CD4-positive, alpha-beta T cell treated with Interleukin-17A for 1 hour (primary cell): ENCODE results near the gene BCL2.
A peak's percentile ranks its signal among the peaks of the same experiment; 100 is the strongest.

ENCODE experiments used
- DNase-seq: peaks from one replicate; pipeline ENCODE4 v3.0.0-alpha.2; 2020

BCL2 gene

DNA sequence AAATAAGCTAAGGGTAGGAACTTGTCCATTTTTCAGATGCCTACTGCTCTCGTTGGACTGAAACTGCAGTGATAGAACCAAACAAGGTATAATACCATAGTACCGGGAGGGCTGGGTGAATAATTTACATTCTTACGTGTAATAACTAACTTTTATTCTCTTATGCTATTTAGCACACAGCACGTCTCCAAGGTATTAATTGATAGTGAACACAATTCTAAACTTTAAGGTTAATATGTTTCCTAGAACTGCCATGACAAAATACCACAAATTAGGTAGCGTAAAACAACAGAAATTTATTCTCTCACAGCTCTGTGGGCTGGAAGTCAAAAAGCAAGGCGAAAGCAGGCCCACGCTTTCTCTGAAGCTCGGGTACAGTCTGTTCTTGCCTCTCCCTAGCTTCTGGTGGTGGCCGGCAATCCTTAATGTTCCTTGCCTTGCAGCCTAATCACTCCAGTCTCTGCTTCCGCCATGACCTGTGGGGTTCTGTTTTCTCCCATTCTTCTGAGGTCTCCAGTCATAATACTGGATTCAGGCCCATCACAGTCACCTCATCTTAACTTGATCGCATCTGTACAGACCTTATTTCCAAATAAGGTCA is 5.6 kb upstream of the BCL2 start:
- DNase-seq, result no peak

DNA sequence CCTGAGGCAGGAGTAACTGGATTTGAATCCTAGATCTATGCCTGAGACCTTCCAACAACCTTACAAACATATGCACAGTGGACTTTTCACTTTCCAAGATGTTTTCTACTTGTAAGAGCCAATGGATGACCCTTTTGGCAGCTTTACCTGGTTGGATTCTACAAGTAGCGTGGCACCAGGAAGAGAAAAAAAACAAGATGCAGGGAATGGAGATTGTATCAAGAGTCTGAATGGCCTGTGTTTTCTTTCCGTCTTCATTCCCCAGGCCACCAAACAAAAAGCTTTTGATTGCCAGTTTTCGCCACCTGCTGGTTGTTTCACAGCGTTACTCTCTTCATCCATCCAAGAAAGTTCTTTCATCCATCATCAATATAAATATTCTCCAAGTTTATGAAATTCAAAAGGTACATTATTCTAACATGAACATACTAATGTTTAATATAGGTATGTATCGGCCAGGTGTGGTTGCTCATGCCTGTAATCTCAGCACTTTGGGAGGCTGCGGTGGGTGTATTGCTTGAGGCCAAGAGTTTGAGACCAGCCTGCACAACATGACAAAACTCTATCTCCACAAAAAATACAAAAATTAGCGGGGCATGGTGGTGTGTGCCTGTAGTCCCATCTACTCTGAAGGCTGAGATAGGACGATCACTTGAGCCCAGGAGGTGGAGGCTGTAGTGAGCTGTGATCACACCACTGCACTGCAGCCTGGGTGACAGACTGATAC is 3.5 kb upstream of the BCL2 start:
- DNase-seq, result peak; percentile 75

DNA sequence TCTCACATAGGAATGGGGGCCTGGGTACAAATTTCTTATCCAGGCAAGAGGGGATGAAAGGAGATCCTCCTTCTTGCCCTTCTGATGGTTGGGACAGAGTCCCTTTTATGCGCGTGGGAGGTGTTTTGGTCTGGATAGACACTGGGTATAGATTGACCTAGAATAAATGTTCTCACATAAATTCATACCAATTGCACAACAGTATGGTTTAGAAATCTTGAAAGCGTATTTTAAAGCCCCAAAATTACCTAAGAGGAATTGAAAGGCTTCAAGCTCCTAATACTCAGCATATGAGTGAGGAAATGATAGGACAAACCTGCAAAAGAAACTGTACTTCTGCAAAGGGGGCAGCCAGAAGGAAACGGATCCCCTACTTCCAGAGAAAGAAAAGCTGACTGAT is 2.6 kb upstream of the BCL2 start:
- DNase-seq, result no peak

DNA sequence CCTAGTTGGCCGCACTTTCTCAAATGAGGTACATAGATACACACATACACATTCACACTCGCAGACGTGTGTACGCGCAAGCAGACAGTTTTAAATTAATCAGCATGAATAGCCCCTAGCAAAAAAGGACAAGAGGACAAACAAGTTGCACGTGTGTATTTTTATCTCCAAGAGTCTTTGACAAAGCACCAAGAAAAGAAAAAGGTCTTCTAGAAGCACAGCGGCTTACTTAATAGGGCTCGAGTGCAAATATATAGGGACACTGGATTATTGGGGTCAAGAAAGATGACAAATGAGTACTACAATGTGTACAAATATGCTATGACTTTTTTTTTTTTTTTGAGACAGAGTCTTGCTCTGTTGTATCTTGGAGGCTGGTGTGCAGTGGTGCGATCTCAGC is 1.7 kb upstream of the BCL2 start:
- DNase-seq, result no peak

DNA sequence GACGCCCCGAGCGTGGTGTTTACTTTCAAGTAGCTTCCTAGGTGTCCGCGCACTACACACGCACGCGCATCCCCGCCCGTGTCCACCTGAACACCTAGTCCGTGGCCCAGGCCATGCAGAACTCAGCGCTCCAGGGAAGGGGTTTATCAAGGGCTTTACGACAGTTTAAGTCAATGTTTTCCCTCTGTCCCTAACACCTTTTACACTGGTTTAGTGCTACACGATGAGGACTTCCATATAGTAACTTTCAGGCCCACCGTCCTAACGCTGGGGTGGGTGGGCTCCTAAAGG is 1.4 kb upstream of the BCL2 start:
- DNase-seq, result no peak

DNA sequence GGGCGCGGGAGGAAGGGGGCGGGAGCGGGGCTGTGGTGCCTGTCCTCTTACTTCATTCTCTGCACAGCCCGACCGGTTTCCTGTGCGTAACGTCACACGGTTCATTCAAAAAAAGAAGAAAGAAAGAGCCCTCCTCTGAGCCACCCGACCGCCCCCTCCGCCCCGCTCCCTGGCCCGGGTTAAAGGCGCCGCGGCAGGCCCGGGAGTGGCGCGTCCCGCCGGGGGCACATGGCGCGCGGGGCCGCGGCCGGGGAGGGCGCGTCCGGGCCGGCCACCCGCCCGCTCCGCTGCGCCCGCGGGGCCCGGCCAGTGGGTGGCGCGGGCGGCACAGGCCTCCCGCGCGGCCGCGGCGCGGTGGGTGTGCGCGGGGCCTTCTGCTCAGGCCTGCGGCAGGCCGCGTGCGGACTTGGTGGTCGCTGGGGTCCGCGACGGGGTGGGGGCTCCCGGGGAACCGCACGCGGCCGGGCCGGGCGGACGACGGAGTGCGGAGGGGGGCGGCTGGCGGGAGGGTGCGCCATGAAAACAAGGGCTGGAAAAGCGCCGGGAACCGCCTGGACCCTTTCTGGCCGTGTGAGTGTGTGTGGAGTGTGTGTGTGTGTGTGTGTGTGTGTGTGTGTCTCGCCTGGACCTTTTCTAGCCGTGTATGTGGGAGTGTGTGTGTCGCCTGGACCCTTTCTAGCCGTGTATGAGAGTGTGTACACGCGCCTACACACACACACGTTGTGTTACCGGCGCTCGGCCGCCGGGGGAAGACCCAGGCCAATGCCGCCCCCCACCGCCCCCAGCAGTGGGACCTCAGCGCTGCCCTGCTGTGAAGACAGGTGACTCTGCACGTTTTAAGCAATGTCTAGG is 780 bp upstream of the BCL2 start:
- peak; percentile 94 for DNase-seq

DNA sequence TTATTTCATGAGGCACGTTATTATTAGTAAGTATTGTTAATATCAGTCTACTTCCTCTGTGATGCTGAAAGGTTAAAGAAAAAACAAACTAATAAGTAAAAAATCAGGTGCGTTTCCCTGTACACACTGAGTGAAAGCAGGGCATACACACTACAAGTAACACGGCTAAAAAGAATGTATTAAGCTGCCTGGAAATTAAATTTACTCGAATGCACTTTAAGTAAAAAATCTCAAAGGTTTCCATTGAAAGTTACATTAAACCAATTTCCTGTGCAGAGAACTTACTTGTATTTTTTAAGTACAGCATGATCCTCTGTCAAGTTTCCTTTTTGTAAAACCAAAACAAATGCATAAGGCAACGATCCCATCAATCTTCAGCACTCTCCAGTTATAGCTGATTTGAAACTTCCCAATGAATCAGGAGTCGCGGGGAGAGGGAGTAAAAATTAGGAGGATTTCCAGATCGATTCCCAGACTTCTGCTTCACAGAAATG is 633 bp downstream of the BCL2 start:
- no peak for DNase-seq

DNA sequence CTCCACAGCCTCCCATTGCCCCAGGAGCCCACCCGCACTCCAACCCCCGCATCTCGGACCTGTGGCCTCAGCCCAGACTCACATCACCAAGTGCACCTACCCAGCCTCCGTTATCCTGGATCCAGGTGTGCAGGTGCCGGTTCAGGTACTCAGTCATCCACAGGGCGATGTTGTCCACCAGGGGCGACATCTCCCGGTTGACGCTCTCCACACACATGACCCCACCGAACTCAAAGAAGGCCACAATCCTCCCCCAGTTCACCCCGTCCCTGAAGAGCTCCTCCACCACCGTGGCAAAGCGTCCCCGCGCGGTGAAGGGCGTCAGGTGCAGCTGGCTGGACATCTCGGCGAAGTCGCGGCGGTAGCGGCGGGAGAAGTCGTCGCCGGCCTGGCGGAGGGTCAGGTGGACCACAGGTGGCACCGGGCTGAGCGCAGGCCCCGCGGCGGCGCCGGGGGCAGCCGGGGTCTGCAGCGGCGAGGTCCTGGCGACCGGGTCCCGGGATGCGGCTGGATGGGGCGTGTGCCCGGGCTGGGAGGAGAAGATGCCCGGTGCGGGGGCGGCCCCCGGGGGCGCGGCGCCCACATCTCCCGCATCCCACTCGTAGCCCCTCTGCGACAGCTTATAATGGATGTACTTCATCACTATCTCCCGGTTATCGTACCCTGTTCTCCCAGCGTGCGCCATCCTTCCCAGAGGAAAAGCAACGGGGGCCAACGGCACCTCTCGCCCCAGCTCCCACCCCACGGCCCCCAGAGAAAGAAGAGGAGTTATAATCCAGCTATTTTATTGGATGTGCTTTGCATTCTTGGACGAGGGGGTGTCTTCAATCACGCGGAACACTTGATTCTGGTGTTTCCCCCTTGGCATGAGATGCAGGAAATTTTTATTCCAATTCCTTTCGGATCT is 1.3 kb downstream of the BCL2 start:
- DNase-seq, result peak; percentile 90

DNA sequence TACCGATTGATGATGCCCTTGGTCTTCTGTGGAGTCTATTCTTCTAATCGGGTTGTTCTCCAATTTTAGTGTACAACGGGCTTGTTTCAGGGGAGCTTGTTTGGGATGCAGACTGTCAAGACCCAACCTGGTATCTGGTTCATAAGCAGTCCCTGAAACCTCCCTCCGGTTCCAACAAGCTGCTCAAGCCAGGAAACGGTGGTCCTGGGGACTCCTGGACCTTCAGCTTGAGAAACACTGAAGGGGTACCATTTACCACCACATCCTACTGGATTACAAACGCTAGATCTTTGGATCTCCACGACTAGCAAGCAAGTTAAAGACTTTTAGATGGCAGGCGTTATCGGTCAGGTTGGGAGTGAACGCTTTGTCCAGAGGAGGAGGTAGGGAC is 2.0 kb downstream of the BCL2 start:
- DNase-seq, result no peak

DNA sequence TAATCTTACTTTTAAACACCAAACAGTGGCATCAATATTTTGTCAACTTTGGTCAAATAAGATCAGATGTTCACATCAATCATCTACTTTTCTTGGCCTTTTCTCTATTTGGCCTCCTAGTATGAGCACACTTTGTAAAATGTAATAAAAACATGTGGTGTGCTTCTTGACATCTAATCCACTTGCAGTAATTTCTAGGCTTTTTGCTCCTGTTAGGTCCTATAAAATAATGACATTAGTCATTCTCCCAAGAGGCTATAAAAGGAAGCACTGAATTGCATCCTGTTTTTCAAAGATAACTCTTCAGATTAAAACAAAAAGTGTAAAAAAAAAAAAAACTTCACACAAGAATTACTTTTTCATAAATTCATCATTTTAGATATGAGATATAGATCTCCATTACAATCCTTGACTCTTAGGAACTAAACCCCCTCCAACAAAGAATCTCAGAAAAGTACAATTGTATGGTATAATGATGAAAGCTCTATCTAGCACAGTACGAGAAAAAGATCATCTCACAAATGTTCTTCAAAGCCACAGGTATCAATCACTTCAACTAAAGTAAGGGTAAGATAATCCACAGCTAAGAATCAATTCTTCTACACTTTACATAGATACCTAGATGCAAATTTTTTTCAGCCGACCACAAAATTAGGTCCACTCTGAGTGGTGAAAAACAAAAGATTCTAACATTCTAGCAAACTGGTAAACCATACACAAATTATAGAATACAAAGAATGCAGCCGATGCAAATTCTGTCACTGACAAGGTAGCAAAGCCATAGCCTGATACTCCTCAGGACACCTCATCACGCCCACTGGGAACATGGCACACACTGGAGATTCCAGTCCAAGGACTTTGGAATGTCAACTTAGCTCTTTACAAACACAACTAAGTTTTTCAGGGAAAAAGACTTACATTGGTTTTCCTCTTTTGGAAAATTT is 2.7 kb downstream of the BCL2 start:
- no peak for DNase-seq

DNA sequence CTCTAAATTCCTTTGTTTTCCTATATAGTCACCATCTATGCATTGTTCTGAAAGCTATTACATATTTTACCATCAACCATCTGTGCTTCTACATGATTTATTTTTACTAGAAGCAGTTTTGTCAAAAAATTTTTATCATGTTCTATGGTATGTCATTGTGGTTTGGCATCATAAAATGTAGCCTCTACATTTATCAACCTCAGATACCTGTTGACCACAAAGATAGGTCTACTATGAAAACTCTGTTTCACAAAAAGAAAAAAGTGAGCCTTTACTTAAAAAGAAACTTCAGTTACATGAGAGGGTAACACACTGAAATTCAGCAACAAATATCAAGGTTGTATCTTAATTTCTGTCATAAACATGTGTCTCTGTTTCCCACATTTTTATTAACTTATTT is 3.7 kb downstream of the BCL2 start:
- DNase-seq, result no peak

DNA sequence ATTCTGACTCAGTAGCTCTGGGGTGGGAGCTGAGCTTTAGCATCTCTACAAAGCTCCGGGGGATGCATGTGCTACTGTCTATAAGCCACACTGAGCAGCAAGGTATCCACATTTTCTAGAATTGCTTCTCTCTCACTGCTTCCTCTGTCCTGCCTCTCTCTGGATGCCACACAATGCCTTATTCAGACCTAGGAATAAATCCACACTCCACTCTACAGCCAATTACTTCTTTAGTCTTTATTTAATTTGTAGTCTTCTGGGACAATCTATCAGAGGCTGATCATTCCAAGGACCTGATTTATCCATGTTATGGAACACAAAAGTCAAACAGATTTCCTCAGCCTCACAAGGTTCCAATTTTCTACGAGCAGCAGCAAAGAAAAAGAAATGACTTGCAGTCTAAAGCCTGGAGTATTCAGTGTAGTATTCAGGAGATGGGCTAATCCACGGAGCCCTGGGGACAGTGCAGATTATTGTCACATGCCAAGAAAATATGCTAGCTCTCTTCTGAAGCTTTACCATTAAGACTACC is 4.4 kb downstream of the BCL2 start:
- DNase-seq, result no peak

DNA sequence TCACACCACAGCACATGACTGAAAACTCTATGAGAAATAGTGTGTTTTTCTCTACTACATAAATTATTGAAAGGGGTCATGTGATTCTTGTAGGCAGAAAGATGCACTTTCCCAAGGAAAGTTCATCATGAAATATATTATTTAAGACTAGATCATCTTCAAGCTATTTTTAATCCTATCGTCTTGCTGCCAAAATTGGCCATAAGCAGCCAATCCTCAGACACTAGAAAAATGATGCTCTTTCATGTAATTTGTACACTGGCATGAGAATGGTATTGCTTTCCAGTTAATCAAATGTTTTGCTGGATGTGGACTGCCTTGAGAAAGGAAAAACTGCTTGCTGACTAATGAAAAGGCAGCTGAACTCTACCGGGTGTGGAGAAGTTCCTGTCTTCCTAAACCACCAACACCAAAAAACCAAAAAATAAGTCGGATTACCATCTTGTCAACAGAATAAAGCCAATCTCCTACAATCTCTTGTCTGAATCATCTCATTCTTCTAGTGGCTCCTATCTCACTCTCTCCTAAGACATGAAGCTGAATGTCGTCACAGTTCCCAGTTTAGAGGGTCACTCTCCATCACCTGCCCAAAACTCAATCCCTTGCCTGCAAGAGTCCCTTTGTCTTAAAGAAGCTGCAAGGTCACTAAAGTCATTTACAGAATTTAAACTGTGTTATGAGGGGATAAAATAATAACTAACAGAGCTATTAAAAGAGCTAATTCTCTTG is 5.3 kb downstream of the BCL2 start:
- DNase-seq, result no peak

DNA sequence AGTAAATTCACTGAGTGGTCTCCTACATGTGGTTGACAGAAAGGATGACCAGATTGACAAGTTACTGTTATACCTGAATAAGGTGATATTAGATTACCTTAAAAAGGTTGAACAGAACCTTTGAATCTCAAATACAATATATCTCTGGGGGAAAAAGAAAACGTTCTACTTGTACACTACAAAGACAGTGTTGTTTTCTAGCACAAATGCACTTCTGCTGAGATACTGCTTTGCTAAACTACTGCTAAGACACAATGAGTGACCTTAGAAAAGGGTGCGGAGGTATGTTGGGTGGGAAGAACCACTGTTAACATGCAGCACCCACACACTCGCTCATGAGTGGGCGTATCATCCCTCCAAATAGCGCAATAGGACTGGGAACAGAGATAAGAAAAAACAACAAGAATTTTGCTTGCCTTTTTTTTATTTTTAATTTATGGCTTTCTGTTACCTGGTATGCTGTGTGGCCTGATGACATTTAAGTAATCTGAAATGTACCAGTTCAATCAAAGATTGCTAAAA is 6.1 kb downstream of the BCL2 start:
- DNase-seq, result no peak

DNA sequence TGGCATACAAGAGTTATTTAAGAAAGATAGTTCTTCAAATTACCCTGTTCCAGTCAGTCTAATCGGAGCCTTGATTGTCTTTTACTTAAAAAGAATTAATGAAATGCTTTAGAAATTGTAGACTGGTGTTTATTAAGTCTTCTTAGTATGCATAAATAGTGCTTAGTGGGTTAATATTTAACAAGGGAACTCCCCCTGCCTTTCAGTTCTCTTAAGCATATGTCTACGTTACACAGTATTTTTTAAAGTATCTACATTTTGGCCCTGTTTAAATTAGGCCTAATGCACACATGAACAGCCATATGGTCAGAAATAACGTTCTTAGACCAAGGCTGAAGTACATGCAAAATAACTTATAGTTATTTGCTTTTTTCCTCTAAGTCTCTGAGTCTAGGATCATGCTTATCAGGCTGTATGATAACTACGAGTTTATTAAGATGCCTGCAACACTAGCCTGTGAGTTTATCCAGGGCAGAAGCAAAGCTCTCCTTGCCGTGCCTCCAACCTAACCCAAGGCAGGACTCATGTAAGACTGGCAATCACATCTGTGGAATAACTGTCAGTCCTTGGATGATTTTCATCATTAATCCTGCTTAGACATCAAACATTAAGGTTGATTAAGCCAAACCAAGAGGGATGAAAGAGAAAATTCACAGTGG is 6.7 kb downstream of the BCL2 start:
- DNase-seq, result no peak

DNA sequence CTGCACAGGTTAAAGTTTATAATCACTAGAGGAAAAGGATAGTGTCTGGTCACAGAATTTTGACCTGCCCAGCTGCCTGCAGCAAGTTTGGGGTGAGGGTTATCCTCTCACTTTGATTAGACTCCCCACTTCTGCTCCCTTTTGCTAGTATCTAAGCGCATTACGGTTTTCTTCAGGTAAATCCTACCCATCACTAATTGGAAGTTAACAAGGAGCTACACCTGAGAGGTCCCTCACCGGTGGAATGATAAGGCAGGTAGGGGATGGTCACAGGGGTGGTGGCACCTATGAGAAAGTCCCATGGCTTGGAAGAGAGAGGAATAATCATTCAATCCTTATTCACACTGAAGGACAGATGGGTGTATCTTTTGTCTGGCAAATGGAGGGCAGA is 7.6 kb downstream of the BCL2 start:
- no peak for DNase-seq

DNA sequence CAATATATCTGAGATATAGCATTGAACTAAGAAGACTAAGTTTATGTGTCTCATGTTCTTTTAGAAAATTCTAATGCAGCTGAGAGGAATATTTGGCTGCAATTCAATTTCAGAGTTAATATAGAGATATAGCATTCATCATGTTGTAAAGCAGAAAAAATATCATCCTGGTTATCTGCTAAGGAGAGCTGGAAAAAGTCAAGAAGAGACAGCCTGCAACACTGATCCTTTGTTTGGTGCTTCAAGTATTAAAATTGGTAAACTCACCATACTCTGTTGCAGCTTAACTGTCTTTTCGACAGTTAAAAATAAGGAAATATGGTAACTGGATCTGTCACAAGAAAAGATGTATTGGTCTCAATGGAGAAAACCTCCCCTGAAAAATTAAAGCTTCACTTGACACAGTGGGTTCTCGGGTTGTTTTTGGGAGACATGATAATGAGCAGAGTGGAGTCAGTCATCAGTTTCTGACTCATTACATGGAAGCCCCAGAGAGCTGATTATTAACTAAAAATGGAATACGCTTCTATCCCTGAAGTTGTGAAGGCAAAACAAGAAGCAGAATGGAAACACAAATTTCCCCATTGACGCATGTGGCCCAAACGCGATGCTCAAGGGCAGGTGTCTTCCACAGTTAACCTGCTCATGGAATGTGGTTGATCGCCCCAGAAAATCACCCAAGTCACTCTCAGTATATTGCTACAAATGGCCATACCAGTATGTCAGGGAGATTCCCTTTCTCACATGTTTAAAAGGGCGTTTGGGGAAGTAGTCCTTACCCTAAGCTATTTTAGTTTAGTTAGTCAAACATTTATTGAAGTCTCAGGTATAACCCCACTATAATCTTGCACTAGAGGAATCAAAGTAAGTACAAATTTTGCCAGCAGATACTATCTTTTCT is 8.2 kb downstream of the BCL2 start:
- no peak for DNase-seq

DNA sequence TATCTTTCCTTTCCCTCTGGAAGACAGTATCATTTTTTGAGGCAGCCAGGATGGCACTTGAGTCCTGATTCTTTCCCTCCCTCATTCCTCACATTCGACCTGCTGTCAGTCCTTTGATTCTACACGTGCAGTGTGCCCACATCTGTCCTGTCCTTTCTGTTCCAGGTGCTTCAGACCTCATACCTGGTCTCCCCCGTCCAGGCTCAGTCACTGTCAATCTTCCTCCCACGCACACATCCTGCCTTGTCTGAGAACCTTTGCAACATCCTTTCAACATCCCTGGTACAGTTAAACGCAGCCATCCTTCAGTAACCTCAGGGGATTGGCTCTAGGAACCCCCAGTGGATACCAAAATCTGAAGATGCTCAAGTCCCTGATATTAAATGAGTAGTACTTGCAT is 10.1 kb downstream of the BCL2 start:
- DNase-seq, result peak; percentile 52
